Left ventricle myocardium inferior (tissue), 1 donor: ENCODE data around the gene SLC35B2. TPM values are rescaled to one million over a fixed set of nuclear protein-coding genes. Genes with fewer than 3 reads are reported as not detected.

Experiments used
- DNase-seq: peaks from one replicate; pipeline ENCODE4 v3.0.0-alpha.2; 2020
- H3K27ac ChIP-seq: fragments of 200-600 bp; replicated peaks from 2 replicates; pipeline ENCODE4 v1.8.0; 2021
- H3K27me3 ChIP-seq: fragments of 200-600 bp; 2 replicates; pipeline ENCODE4 v1.8.0; 2021; ENCODE audit warnings: low read depth
- H3K36me3 ChIP-seq: fragments of 200-600 bp; 2 replicates; pipeline ENCODE4 v1.8.0; 2021
- H3K4me1 ChIP-seq: fragments of 200-600 bp; 2 replicates; pipeline ENCODE4 v1.8.0; 2021
- H3K4me3 ChIP-seq: fragments of 200-600 bp; 2 replicates; pipeline ENCODE4 v1.8.0; 2021; ENCODE audit warnings: mild to moderate bottlenecking, moderate library complexity
- H3K9me3 ChIP-seq: fragments of 200-600 bp; replicated peaks from 2 replicates; pipeline ENCODE4 v1.8.0; 2021
- CTCF ChIP-seq: fragments of 200-600 bp; IDR thresholded peaks from 2 replicates; pipeline ENCODE4 v1.8.0; 2021; ENCODE audit warnings: antibody characterized with exemption, mild to moderate bottlenecking, borderline replicate concordance
- intact Hi-C: fragments of 100-400 bp; cut with micrococcal nuclease; formaldehyde crosslinking; loops from one replicate; pipeline ENCODE4 v1.11.0; 2022
- total RNA-seq: library from RNA; stranded (reverse); fragmentation: NEBNext Ultra II Directional; extraction: Animal tissue kit (Norgen Biotek cat#: 25700); gene quantifications from one replicate; pipeline ENCODE4 v1.2.1, GENCODE V29; 2021
- donor health status: DM: no; HTN: yes; CAD: no; lungs with severe emphysema.

The SLC35B2 gene
- total RNA-seq, 1 donor from 2014 or later, result 20.2 TPM

GRCh38 chr6:44262467-44263353 lies 5.4 kb upstream of the SLC35B2 start:
- H3K4me1 ChIP-seq, result peaks cover 40% of the 10 kb centered on the region
- no peaks in the 10 kb centered on the region for H3K9me3 ChIP-seq
- peaks cover 9% of the 10 kb centered on the region for H3K36me3 ChIP-seq
- peak overlapping the region; percentile 81 for H3K4me3 ChIP-seq
- DNase-seq, result no peak
- H3K27me3 ChIP-seq, result no peaks in the 10 kb centered on the region
- no peak overlapping the region for H3K27ac ChIP-seq
- intact Hi-C loops, result no loop called here
- TF ChIP-seq CTCF, result no peak

GRCh38 chr6:44261581-44261980 lies 4.3 kb upstream of the SLC35B2 start:
- Histone ChIP-seq H3K9me3 (no peaks in the 10 kb centered on the region), H3K36me3 (peaks cover 9% of the 10 kb centered on the region), H3K27ac (no peak overlapping the region), H3K4me1 (peaks cover 49% of the 10 kb centered on the region), H3K27me3 (no peaks in the 10 kb centered on the region), H3K4me3 (no peak overlapping the region)
- no peak for TF ChIP-seq CTCF
- DNase-seq, result no peak
- intact Hi-C loops, result no loop called here

- no peak for DNase-seq
- intact Hi-C loops, result no loop called here
- TF ChIP-seq CTCF, result no peak
- peaks cover 55% of the 10 kb centered on the region for H3K4me1 ChIP-seq
- peaks cover 13% of the 10 kb centered on the region for H3K36me3 ChIP-seq
- no peak overlapping the region for H3K27ac ChIP-seq
- no peaks in the 10 kb centered on the region for H3K27me3 ChIP-seq
- H3K9me3 ChIP-seq, result no peaks in the 10 kb centered on the region
- no peak overlapping the region for H3K4me3 ChIP-seq
Observed at GRCh38 chr6:44260451-44261297, 3.3 kb upstream of the SLC35B2 start.

- no peak for TF ChIP-seq CTCF
- H3K4me1 ChIP-seq, result peaks cover 56% of the 10 kb centered on the region
- no peak overlapping the region for H3K4me3 ChIP-seq
- H3K9me3 ChIP-seq, result no peaks in the 10 kb centered on the region
- H3K27ac ChIP-seq, result no peak overlapping the region
- DNase-seq, result no peak
- intact Hi-C loops, result no loop called here
- peaks cover 20% of the 10 kb centered on the region for H3K36me3 ChIP-seq
- H3K27me3 ChIP-seq, result no peaks in the 10 kb centered on the region
Observed at GRCh38 chr6:44260011-44260410, 2.7 kb upstream of the SLC35B2 start.

GRCh38 chr6:44258921-44259320 lies 1.6 kb upstream of the SLC35B2 start:
- intact Hi-C loops, result no loop called here

More at GRCh38 chr6:44258921-44259320, 1.6 kb upstream of the SLC35B2 start:
- Histone ChIP-seq H3K9me3 (no peaks in the 10 kb centered on the region), H3K4me3 (no peak overlapping the region), H3K4me1 (peaks cover 55% of the 10 kb centered on the region), H3K36me3 (peaks cover 31% of the 10 kb centered on the region), H3K27ac (no peak overlapping the region), H3K27me3 (no peaks in the 10 kb centered on the region)
- no peak for DNase-seq
- no peak for TF ChIP-seq CTCF
